Fibroblast of lung (primary cell): ENCODE measurements around the gene TRAK1. TPM values are rescaled to one million over a fixed set of nuclear protein-coding genes. Genes with fewer than 3 reads are reported as not detected.

Experiments
- DNase-seq, 2 donors: peaks; one replicate each; pipeline versions ENCODE4 v3.0.0 to v3.0.0-alpha.2; 2010; ENCODE audit warnings: low read depth in 2 of 2
- H2AFZ ChIP-seq: 2 replicates; pipeline ENCODE4 v1.5.1; 2012; ENCODE audit warnings: low read length, control low read depth, inconsistent platforms
- H3K27ac ChIP-seq: 2 replicates; pipeline ENCODE4 v1.5.1; 2011; ENCODE audit warnings: low read length, control low read depth; ENCODE audit not compliant: insufficient read depth
- H3K27me3 ChIP-seq: 2 replicates; pipeline ENCODE4 v1.5.1; 2011; ENCODE audit warnings: mild to moderate bottlenecking, low read length; ENCODE audit not compliant: control insufficient read depth, insufficient read depth
- H3K36me3 ChIP-seq: 2 replicates; pipeline ENCODE4 v1.5.1; 2011; ENCODE audit warnings: low read length; ENCODE audit not compliant: control insufficient read depth, insufficient read depth
- H3K4me1 ChIP-seq: 2 replicates; pipeline ENCODE4 v1.5.1; 2011; ENCODE audit warnings: low read length; ENCODE audit not compliant: control insufficient read depth, insufficient read depth; ENCODE audit errors: extremely low read depth
- H3K4me2 ChIP-seq: 2 replicates; pipeline ENCODE4 v1.5.1; 2011; ENCODE audit warnings: low read length, control low read depth; ENCODE audit not compliant: insufficient read depth; ENCODE audit errors: extremely low read depth
- H3K4me3 ChIP-seq, 4 experiments: fragments of 200-600 bp in 1 of 4; sonication (generic) in 1 of 4; replicated peaks in 1 of 4; 2 replicates each; pipeline ENCODE4 v1.5.1; 2011 to 2016; ENCODE audit warnings: low read length in 4 of 4, low read depth in 3 of 4, mild to moderate bottlenecking in 3 of 4, control low read depth in 2 of 4, inconsistent platforms in 1 of 4, mixed read lengths in 1 of 4; ENCODE audit not compliant: insufficient read depth in 1 of 4; ENCODE audit errors: control extremely low read depth in 1 of 4
- H3K79me2 ChIP-seq: 2 replicates; pipeline ENCODE4 v1.5.1; 2012; ENCODE audit warnings: mild to moderate bottlenecking, low read length, inconsistent platforms; ENCODE audit not compliant: control insufficient read depth, insufficient read depth
- H3K9ac ChIP-seq: 2 replicates; pipeline ENCODE4 v1.5.1; 2011; ENCODE audit warnings: mild to moderate bottlenecking, low read length, control low read depth; ENCODE audit not compliant: insufficient read depth
- H3K9me3 ChIP-seq: 2 replicates; pipeline ENCODE4 v1.5.1; 2012; ENCODE audit warnings: low read depth, low read length; ENCODE audit not compliant: control insufficient read depth, insufficient read depth
- H4K20me1 ChIP-seq: 2 replicates; pipeline ENCODE4 v1.5.1; 2011; ENCODE audit warnings: low read length; ENCODE audit not compliant: control insufficient read depth, insufficient read depth; ENCODE audit errors: extremely low read depth
- EZH2 ChIP-seq: IDR thresholded peaks from 2 replicates; pipeline ENCODE4 v1.5.1; 2012; ENCODE audit warnings: low read length, control low read depth, mild to moderate bottlenecking; ENCODE audit errors: missing control alignments
- polyA plus RNA-seq, 2 donors: library from polyadenylated mRNA; depleted of rRNA in 1 of 2; stranded (reverse) in 1 of 2; unstranded in 1 of 2; fragments of >200 nt; gene quantifications; 2 replicates each; pipeline ENCODE4 v1.2.1, GENCODE V29; 2011 to 2012; ENCODE audit warnings: missing spikeins in 1 of 2
- total RNA-seq: library from RNA; depleted of rRNA; stranded (reverse); fragments of >200 nt; gene quantifications from 2 replicates; pipeline ENCODE4 v1.2.1, GENCODE V29; 2014
- TF ChIP-seq, protein P1 (sequence below), 2 donors: IDR thresholded peaks in 1 of 2; conservative IDR thresholded peaks in 1 of 2; 1 replicate in 1 of 2; 2 replicates in 1 of 2; pipeline ENCODE4 v1.5.1; 2011 to 2012; ENCODE audit warnings: low read length in 2 of 2, control low read depth in 1 of 2, inconsistent platforms in 1 of 2, low read depth in 1 of 2, mild to moderate bottlenecking in 1 of 2

TRAK1 gene
- total and polyA plus RNA-seq, 2 donors (not counting 1 experiment from before 2014, with no cell fraction given) = 37.8 to 44.0 TPM

DNA sequence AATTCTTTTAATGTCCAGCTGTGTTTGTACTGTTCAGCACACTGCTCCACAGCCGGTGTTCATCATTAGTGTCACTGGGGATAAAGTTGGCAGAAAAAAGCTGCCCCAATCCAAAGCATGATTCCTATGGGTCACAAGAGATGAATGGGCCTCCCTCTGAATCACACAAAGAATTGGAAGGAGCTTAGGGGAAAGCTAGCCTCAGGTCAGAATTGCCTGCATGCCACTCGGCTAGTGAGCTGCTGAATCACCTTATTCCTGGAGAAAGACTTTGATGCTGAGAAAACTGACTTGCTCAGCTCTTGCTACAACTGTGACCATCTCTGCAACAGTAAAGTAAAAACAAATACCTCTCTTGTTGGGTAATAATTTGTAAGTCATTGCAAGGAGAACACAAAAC is 171.4 kb downstream of the TRAK1 start:
- H3K4me2 ChIP-seq = no peak overlapping the region
- no peak overlapping the region for H3K9ac ChIP-seq
- TF ChIP-seq, protein P1, sequence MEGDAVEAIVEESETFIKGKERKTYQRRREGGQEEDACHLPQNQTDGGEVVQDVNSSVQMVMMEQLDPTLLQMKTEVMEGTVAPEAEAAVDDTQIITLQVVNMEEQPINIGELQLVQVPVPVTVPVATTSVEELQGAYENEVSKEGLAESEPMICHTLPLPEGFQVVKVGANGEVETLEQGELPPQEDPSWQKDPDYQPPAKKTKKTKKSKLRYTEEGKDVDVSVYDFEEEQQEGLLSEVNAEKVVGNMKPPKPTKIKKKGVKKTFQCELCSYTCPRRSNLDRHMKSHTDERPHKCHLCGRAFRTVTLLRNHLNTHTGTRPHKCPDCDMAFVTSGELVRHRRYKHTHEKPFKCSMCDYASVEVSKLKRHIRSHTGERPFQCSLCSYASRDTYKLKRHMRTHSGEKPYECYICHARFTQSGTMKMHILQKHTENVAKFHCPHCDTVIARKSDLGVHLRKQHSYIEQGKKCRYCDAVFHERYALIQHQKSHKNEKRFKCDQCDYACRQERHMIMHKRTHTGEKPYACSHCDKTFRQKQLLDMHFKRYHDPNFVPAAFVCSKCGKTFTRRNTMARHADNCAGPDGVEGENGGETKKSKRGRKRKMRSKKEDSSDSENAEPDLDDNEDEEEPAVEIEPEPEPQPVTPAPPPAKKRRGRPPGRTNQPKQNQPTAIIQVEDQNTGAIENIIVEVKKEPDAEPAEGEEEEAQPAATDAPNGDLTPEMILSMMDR (conservative IDR thresholded peaks at IDR 0.05 in 1 of 2, IDR thresholded peaks at IDR 0.05 in 1 of 2; ENCODE audit: low read depth in 1 of 2, low read length in 2 of 2) = no peak
- TF ChIP-seq EZH2 = no peak
- peaks cover 2% of the 10 kb centered on the region for H3K4me1 ChIP-seq
- no peak overlapping the region for H3K4me3 ChIP-seq
- H2AFZ ChIP-seq = no peak overlapping the region
- peaks cover 26% of the 10 kb centered on the region for H3K27me3 ChIP-seq
- peak; percentile 31 to 90 for DNase-seq
- no peaks in the 10 kb centered on the region for H3K36me3 ChIP-seq
- no peaks in the 10 kb centered on the region for H3K79me2 ChIP-seq
- no peak overlapping the region for H3K27ac ChIP-seq
- no peaks in the 10 kb centered on the region for H3K9me3 ChIP-seq
- H4K20me1 ChIP-seq = no peaks in the 10 kb centered on the region

DNA sequence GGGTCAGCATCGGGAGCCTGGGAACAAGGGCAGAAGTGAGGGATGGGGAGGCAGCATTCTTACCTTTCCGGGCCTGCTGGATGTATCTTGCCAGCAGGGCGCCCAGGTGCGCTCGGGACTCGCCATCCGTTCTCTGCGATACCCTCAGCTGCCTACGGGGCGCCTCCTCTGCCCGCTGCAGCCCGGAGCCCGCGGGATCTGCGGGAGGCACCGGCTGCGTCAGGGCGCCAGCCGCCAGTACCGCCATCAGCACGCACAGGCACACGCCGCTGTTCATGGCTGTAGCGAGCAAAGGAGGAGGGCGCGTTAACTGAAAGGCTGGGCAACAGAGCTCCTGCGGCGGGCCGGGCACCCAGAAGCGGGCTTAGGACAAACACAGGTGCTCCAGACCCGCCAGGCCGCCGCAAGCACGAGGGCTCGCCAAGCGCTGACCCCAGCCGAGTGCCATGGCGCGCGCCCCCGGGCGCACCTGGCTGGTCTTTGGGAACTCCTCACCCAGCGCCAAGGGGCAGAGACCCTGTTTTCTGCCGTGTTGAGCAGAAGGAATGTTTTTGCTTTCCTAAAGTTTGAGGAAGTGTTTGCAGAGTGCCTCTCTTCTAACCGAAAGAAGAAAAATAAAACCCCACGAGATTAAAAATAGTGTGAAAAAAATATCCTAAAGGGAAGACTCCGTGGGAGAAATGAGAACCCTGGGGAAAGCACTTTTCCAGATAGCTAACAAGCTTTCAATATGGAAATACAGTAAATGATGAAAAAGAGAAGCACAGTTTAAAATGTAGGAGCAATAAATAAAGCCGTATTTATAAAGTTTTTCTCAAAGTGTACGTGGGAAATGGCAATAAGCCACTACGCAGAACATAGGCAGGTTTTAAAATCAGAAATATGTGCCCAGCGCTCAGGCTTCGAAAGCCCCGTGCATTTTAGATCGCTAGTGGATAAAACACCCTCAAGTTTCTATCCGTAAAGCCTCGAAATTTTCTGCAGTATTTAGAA is 172.5 kb downstream of the TRAK1 start:
- Histone ChIP-seq H3K79me2 (no peaks in the 10 kb centered on the region), H3K27ac (no peak overlapping the region), H3K4me3 (peak overlapping the region in 3 of 4 experiments; percentile 21 to 32 (median 31)), H3K9me3 (no peaks in the 10 kb centered on the region), H3K27me3 (peaks cover 35% of the 10 kb centered on the region), H4K20me1 (no peaks in the 10 kb centered on the region), H3K9ac (no peak overlapping the region), H3K4me2 (peak overlapping the region; percentile 68), H3K4me1 (peaks cover 2% of the 10 kb centered on the region), H2AFZ (no peak overlapping the region), H3K36me3 (no peaks in the 10 kb centered on the region)
- no peak for DNase-seq
- no peak for TF ChIP-seq EZH2
- TF ChIP-seq, protein P1 (conservative IDR thresholded peaks at IDR 0.05 in 1 of 2, IDR thresholded peaks at IDR 0.05 in 1 of 2; ENCODE audit: low read depth in 1 of 2, low read length in 2 of 2) = no peak

DNA sequence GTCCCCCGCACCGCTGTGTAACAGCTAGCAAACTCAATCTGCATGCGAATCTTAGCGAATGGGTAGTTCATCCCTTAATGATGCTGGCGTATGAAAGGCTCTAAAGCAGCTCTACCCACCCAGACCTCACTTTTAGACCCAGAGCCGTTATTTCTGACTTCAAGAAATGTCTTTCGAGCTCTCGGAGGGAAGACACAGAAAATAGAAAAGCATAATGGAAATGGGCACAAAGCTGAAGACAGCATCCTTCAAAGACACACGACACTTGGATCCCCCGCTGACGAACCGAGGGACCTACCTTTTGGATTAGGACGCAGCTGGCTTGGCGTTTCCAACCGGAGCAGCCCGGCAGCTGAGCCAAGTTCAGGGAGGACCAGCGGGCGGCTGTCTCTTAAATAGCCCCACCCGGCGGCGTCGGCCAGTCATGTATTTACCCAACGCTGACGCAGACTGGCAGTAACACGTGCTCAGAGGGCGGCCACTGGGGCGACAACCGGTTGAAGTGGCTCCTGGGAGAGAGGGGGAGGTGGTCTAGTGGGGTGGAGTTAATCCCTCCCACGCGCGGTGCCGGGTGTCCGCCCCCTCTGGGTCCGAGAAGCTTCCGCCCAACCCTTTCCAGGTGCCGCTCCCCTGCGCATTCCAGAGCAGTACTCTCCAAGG is 173.4 kb downstream of the TRAK1 start:
- H3K9ac ChIP-seq = no peak overlapping the region
- H3K4me2 ChIP-seq = peak overlapping the region; percentile 37
- H3K27me3 ChIP-seq = peaks cover 39% of the 10 kb centered on the region
- no peak overlapping the region for H2AFZ ChIP-seq
- TF ChIP-seq, protein P1 (conservative IDR thresholded peaks at IDR 0.05 in 1 of 2, IDR thresholded peaks at IDR 0.05 in 1 of 2; ENCODE audit: low read depth in 1 of 2, low read length in 2 of 2) = no peak
- peak; percentile 76 for TF ChIP-seq EZH2
- H3K79me2 ChIP-seq = no peaks in the 10 kb centered on the region
- H3K9me3 ChIP-seq = no peaks in the 10 kb centered on the region
- H3K36me3 ChIP-seq = no peaks in the 10 kb centered on the region
- H4K20me1 ChIP-seq = no peaks in the 10 kb centered on the region
- DNase-seq = peak; percentile 28 to 39
- H3K4me3 ChIP-seq = no peak overlapping the region
- H3K4me1 ChIP-seq = peaks cover 2% of the 10 kb centered on the region
- no peak overlapping the region for H3K27ac ChIP-seq
